ENCODE results near the gene KAZN.

DNA sequence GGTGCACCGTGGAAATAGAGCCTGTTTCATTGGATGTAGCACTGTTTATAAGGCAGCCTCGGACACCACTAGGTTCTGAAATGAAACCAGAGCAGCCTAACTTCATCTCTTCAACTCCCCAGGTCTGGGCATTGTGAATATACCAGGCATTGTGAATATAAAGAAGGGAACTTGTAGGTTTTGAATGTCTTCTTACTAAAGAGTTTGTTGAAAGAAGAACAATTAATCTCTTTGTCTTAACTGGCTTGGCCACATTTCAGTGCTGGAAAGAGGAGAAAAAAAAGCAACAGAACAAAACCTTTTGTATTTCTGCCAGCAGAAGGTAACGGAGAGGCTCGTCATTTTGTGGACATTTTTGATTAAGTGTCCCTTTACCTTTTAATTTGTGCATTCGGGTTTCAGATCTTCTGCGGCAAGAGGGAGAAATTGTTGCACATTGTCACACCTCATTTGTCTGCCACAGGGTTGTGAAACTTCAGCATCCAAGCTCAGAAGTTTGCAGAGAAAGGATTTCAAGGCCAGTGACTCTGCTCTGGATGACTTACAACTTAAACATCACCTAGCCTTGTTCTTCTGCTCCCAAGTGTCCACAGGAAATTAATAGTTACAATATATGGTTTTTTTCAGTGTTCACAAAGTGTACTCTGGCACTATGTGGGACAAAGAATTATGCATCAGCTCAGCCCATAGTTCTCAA lies 158.3 kb downstream of the KAZN start:
- TF ChIP-seq, protein P1, sequence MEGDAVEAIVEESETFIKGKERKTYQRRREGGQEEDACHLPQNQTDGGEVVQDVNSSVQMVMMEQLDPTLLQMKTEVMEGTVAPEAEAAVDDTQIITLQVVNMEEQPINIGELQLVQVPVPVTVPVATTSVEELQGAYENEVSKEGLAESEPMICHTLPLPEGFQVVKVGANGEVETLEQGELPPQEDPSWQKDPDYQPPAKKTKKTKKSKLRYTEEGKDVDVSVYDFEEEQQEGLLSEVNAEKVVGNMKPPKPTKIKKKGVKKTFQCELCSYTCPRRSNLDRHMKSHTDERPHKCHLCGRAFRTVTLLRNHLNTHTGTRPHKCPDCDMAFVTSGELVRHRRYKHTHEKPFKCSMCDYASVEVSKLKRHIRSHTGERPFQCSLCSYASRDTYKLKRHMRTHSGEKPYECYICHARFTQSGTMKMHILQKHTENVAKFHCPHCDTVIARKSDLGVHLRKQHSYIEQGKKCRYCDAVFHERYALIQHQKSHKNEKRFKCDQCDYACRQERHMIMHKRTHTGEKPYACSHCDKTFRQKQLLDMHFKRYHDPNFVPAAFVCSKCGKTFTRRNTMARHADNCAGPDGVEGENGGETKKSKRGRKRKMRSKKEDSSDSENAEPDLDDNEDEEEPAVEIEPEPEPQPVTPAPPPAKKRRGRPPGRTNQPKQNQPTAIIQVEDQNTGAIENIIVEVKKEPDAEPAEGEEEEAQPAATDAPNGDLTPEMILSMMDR (IDR thresholded peaks at IDR 0.05; ENCODE audit: poor library complexity), result no peak
- no peak for TF ChIP-seq EZH2phosphoT487 (IDR thresholded peaks at IDR 0.05; ENCODE audit: low read depth, severe bottlenecking, unreplicated experiment)
- no peak for TF ChIP-seq EZH2 (IDR thresholded peaks at IDR 0.05; ENCODE audit: borderline replicate concordance)
